ENCODE measurements around the gene PPP1CB.

PPP1CB gene

GRCh38 chr2:28745876-28746275 lies 5.8 kb upstream of the PPP1CB start:
- no peak for DNase-seq

DNA sequence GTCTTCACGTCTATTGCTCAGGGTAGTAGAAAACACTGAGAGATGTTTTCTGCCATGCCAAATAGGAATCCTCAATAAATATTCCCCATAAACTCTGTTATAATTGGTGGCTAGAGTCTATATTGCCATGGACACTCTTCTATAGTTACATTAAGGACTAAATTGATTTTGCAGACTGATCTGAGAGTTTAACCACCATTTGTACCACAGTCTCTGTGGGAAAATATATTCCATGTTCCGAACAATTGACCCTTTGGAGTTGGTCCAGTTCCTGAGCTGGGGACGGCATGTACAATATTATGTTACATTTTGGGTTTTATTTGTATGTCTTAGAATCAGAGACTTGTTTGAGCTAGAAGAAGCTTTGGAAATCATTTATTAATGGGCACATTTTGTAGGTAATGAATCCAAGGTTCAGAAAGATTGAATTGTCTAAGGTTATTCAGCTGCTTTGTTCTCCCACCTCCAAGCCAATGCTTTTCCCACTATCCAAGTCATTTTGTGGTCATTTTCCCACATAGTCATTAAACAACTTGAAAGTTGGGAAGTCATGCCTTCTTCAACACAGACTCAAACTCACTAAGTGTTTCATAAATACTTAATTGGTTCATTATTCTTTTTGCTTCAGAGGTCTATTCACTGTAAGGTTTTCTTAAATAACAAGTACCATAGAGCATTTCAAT lies 5.1 kb upstream of the PPP1CB start:
- DNase-seq, result no peak

DNA sequence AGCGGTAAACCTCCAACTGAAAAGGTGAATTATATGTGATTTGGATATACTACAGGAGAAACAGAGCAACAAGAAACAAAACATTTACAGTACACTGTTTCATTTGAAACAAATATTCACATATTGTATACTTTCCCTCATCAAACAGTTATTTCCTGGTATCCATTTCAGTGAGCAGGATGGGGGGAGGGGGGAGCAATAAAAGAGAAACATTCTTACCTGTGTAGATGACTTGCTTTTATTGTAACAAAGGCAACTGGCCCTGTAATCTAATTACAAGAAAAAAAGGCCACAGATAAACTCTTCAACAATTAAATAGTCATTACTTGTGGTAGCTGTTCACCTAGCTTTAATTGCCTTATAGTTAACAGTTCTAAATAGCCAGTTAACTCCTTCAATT lies 3.9 kb upstream of the PPP1CB start:
- DNase-seq, result no peak

DNA sequence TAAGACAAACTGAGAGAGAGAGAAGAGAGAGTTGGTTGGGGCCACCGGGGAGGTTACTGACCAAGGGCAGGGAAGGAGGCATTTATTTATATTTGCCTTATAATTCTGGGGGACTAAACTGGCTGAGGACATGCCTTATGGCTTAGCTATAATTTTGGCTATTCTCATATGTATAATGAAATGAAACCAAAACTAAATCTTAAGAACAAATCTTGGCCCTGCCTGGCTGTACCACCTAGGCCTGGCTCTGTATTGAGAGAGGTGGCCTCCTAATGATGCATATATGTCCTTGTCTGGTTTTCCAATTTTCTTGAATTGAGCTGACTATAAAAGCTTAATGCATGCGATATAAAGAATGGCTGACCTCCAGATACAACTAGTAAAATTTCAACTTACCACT lies 3.5 kb upstream of the PPP1CB start:
- DNase-seq, result no peak

GRCh38 chr2:28748941-28749340 lies 2.7 kb upstream of the PPP1CB start:
- no peak for DNase-seq

DNA sequence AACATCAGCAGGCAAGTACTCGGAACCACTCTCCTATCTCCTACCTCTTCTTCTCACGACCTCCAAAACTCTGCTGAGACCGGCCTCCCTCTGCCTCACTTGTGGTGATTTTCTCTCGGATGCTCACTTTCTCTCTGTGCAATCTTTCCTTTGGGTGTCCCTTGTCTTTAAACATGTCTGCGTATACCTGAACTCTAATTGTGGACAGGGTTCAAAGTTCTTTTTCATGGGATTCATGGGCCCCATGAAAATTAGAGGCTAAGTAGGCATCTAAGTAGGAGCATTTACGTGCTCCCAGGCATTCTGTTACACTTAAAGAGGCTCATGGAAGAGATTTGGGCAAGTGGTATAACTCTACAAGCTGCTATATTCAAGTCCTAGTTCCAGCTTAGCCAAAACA lies 2.1 kb upstream of the PPP1CB start:
- no peak for DNase-seq

GRCh38 chr2:28750316-28751251 lies 1.0 kb upstream of the PPP1CB start:
- DNase-seq, result no peak

DNA sequence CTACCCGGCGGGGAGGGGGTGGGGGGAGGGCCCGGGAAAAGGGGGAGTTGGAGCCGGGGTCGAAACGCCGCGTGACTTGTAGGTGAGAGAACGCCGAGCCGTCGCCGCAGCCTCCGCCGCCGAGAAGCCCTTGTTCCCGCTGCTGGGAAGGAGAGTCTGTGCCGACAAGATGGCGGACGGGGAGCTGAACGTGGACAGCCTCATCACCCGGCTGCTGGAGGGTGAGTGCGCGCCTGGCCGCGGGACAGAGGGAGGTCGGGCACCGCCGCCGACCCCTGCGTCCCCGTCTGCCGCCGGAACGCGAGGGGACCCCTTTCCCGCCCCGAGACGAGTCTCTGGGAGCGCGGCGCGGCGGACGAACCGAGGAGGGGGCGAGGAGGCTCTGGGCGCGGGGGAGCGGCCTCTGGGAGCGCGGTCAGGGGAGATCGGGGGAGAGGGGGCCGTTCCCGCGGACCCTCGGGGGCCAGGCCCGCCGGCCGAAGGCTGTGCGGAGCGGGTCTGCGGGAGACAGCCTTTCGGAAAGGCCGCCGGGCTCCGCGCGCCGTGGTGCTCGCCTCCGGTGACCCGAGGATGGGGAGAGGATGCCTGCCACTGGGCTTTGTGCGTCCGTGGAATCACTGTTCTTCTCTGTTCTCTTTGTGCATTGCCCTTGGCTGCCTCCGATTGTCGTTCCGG lies 463 bp downstream of the PPP1CB start:
- no peak for DNase-seq

DNA sequence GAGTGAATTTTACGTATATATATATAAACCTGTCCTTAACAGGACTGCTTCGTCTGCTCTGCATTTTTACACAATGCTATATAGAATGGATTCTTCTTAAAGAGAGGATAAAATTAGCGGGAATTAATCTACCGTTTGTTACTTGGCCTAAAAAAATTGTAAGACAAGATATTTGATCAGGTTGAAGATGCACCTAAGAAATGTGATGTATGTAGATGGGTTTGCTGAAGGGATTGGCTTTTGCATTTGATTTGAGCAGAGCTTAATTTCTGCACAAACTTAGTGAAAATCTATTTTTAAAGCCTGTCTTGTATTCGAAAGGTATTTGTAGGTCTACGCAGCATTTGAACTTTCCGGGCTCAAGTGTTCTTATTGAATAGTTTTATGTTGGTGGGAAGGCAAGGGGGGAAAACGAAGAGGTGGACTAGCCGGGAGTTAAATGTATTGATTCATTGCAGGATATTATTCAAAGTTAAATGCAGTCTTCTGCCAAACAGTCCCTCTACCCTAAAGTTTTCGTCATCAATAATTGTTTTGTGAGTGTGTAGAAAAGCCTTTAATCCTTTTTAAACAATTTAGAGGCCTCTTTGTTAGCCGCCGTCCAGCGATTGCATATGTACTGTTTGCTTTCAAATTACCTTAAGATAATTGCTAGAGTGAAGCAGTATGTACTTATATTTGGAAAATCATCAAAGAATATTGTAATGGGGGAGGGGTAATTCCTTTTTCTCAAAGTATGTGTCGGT lies 1.2 kb downstream of the PPP1CB start:
- no peak for DNase-seq

DNA sequence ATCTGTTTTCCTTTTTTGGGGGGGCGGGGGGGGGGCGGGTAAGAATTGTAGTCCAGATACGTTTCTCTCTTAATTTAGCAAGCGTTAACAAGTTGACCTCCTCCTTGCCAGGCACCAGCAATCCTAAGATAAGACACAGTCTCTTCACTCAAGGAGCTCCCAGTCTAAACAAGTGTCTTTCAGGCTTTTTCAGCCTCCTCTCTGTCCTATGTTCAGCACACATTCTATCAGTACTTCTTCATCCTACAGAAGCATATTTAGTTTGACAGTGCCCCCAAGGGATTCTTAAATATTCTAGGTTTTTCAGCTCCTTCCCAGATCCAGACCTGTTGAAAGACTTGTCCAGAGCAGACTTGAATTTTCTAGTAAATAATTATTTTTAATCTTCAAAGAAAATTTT lies 2.7 kb downstream of the PPP1CB start:
- no peak for DNase-seq

GRCh38 chr2:28755421-28755820 lies 3.8 kb downstream of the PPP1CB start:
- DNase-seq, result no peak

- DNase-seq, result no peak
These were observed 6.8 kb downstream of the PPP1CB start for GRCh38 chr2:28758459-28758858.

DNA sequence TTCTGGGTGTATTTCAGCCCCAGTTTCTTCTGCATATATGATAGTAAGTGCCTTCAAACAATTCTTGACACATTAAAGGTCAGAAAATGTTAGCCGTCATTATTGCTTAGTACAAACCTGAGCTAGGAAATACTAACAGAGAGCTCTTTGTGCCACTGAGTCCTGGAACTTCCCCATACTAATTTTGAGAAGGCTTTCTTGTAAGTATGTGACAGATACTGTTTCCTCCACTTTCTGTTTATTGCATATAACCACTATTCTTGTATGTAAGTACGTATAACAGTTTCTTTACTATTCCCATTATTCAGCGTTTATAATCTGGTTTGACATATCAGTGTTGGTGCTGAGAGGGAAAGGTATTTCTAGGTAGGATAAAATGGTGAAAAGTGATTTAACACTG lies 9.8 kb downstream of the PPP1CB start:
- no peak for DNase-seq

DNA sequence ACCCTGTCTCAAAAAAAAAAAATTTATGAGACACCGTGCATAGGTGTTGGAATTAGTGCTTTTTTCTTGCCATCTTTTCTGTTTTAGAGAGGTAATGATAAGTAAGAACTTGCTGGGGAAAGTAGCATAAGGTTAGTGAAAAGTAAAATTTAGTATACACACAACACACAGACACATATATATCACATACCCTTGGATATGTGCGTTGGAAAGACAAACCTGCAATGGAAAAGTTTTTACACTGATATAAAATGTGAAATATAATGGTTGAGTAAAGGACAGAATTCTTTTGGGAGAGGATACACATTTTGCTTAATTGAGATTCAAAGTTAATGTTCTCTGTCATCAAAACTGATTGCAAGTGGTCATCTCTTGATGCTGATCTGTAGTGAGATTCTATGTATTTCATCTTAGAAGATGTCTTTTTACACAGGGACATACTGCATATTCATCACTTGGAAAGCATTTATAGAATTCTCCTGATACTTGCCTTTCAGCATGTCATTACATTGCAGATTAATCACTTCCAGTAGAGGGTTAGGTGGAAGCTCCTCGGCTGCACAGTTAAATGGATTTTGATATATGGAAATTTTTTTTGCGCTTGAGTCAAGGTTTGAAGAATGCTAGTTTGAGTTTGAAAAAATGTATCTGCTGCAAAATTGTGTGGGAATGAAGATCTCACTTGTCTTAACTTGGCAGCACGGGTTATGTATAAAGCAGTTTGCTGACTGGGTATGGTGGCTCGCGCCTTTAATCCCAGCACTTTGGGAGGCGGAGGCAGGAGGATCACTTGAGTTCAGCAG lies 13.5 kb downstream of the PPP1CB start:
- DNase-seq, result no peak

- no peak for DNase-seq
These were observed 14.4 kb downstream of the PPP1CB start for GRCh38 chr2:28766070-28766469.

DNA sequence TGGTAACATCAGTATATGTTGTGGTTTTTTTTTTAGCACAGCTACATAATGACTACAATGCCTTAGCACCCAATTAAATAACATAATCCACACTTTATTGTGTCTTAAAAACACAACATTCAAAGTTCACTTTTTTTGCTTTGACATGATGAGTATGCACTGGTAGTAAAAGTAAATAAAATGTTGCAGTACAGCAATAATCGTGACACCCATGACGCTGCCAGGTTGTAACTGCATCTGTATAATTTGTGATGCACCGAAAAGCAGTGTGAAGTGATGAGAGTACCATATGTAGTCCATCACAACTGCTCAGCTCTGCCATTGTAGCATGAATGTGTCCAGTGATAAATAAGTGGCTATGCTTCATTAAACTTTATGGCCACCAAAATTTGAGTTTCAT lies 15.7 kb downstream of the PPP1CB start:
- no peak for DNase-seq

DNA sequence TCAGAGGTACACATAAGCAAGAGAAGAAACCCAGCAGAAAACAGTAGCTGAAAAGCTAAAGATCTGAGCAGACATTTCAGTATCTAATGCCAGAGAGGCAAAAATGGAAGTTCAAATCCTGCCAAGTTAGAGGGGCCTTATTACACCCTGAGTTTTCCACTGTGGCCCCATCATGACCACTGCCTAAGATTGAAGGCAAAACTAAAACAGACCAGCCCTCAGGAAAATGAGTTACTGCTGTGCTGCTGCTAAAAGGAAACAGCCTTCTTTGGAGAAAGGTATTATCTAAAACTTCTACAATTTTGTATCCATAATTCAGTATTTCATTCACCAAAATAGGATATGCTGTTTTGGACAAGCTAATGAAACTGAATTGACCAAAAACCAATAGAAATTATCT lies 16.8 kb downstream of the PPP1CB start:
- DNase-seq, result no peak

DNA sequence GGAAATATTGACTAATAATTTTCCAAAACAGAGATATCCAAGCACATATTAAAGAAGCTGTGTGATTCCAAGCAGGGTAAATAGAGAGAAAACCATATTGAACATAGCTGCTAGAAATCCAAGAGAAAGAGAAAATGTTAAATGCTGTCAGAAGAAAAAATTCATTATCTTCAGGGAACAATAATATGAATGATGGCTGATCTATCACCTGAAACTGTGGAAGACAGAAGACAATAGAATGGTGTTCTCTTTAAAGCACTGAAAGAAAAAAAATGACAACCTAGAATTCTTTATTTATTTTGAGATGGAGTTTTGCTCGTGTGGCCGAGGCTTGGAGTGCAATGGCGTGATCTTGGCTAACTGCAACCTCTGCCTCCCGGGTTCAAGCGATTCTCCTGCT lies 17.3 kb downstream of the PPP1CB start:
- DNase-seq, result no peak

DNA sequence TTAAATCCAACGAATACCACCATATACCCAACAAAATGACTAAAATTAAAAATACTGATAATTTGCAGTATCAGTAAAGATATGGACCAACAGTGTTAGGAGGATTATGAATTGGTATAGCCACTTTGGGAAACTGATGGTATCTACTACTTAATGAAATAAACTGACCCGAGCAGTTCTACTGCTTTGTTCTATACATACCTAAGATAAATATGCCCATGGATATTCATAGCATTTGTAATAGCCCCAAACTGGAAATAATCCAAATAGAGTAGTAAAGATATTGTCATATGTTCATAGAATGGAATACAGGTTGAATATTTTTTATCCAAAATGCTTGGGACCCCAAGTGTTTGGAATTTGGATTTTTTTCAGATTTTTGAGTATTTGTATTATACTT lies 20.7 kb downstream of the PPP1CB start:
- DNase-seq, result no peak

DNA sequence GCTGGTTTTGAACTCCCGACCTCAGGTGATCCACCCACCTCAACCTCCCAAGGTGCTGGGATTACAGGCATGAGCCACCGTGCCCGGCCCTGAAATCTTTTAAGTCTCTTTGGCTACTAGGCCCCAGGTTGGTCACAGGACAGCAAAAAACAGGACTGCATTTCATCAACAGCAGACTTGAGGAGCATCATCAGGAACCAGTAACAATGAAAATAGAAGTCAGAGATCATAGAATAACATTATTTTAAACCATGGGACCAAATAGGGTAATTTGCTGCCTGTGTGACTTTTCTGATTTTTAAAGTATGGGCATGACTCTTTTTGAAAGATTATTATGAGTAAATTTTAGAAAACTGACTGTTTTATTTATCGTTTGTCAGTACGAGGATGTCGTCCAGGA lies 24.8 kb downstream of the PPP1CB start:
- no peak for DNase-seq

DNA sequence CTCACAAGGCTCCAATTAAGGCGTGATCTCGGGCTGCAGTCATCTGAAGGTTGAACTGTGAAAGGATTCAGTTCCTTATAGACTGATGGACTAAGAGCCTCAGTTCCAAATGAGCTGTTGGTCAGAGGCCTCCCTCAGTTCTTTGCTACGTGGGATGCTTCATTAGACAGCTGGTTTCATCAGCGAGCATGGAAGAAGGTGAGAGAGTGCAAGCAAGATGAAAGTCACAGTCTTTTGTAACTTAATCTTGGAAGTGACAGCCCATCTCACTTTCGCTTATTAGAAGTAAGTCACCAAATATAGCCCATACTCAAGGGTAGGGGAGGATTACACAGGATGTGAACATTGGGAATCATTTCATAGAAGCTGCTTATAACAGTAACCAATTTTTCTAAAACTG lies 26.8 kb downstream of the PPP1CB start:
- no peak for DNase-seq

DNA sequence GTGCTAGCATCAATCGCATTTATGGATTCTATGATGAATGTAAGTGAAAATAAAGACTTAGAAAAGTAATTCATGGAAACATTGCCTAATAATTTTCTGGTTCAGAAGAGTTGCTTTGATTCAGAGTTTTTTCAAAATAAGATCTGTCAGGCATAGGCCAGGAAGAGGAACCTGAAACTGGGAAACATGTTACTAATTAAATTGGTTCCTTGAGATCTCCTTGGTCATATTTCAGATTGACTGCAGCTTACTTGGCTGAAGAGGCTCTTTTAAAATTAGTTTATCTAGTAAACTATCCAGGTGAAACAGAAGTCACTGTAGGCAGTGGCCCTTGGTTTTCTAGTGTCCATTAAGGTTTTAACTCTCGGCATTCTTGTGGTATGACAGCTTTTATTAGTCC lies 27.4 kb downstream of the PPP1CB start:
- no peak for DNase-seq

All from NCI-H1105 (cell line).